Measurements from ENCODE around the gene HDAC9. TPM values are rescaled to one million over a fixed set of nuclear protein-coding genes. Genes with fewer than 3 reads are reported as not detected.

HDAC9 gene
- total RNA-seq, 1 experiment from 2014 or later = 14.7 TPM

DNA sequence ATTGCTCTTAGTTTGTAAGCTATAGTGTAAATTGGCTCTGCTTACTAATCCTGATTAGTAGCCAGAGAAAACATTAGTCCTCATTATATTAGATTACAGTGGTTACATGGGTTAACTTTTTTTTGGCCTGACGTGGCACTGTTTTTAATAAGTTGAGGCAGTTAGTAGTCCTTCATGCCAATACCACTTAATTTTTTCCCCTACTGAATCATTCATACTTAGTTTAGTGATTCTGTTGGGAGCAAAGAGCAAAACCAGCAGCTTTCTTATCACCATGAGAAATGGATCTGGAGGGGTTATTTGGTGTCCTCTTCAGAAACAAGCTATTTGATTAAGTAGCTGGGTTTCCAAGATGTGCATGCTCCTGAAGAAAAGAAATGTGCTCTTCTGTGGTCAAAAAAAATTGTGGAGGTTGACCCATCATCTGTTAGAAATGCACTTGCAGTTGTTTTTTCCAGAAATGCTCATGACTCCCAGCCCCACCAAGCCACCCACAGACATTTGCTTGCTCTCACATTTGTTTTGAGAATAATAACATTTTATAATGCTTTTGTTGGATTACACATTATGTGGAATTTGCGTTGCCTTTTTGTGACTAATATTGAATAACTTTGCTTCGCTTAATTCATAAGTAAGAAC lies 258.5 kb downstream of the HDAC9 start:
- Histone ChIP-seq H3F3A (ENCODE audit: insufficient read depth, low read depth) (no peaks in the 10 kb centered on the region), H2AFZ (no peak overlapping the region; the same call in 1 of the 2 replicates), H4K20me1 (ENCODE audit: insufficient read depth) (no peaks in the 10 kb centered on the region), H3K79me2 (ENCODE audit: low read depth) (no peaks in the 10 kb centered on the region), H3K27ac (no peak overlapping the region), H3K4me1 (replicated peaks; ENCODE audit: insufficient read depth) (no peaks in the 10 kb centered on the region), H3K9me3 (ENCODE audit: insufficient read depth, low read depth) (no peaks in the 10 kb centered on the region), H3K9me2 (ENCODE audit: insufficient read depth) (no peaks in the 10 kb centered on the region; the same call in 1 of the 2 replicates), H3K27me3 (ENCODE audit: insufficient read depth, low read depth) (no peaks in the 10 kb centered on the region), H3K36me3 (ENCODE audit: low read depth) (no peaks in the 10 kb centered on the region), H3K4me2 (no peak overlapping the region), H3K4me3 (no peak overlapping the region)
- intact Hi-C loops (cut with micrococcal nuclease; ENCODE audit: unreplicated experiment) = loop anchor here (5.0 kb wide), 1 partner anchor 223 kb away; no protein-coding TSS in a partner anchor
- POLR2A ChIA-PET (ENCODE audit: unreplicated experiment) = no interaction called here
- CTCF ChIA-PET = interaction anchor here (0.6 kb wide), 1 partner anchor 88 kb away, joined by 3 read pairs; no protein-coding TSS in a partner anchor
- TF ChIP-seq, protein P1, sequence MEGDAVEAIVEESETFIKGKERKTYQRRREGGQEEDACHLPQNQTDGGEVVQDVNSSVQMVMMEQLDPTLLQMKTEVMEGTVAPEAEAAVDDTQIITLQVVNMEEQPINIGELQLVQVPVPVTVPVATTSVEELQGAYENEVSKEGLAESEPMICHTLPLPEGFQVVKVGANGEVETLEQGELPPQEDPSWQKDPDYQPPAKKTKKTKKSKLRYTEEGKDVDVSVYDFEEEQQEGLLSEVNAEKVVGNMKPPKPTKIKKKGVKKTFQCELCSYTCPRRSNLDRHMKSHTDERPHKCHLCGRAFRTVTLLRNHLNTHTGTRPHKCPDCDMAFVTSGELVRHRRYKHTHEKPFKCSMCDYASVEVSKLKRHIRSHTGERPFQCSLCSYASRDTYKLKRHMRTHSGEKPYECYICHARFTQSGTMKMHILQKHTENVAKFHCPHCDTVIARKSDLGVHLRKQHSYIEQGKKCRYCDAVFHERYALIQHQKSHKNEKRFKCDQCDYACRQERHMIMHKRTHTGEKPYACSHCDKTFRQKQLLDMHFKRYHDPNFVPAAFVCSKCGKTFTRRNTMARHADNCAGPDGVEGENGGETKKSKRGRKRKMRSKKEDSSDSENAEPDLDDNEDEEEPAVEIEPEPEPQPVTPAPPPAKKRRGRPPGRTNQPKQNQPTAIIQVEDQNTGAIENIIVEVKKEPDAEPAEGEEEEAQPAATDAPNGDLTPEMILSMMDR (conservative IDR thresholded peaks at IDR 0.05) = no peak
- no peak for TF ChIP-seq EZH2 (IDR thresholded peaks at IDR 0.05; ENCODE audit: low read depth)
- DNase-seq = peak in 1 of 2 experiments; percentile 9
- BruUV-seq (replicated peaks) = no TSS peak

DNA sequence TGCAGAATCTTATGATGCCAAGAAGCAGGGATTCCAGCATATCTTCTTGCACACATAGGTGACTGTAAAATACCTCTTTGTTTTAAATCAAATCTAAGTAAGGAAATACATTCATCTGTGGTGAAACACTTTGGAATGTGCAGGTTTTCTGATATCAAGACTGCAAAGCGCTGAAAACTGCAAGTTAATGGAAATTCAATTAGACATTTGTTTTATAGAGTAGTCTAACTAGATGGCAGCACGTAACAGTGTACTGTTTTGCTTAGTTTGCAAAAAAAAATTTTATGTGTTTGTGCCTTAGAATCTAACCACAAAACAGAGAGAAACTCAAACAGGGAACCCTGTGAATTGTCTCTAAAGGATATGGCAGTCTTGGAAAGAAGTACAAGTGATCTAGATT lies 259.2 kb downstream of the HDAC9 start:
- H3K4me3 ChIP-seq = no peak overlapping the region
- CTCF ChIA-PET = interaction anchor here (0.6 kb wide), 1 partner anchor 89 kb away, joined by 3 read pairs; no protein-coding TSS in a partner anchor
- H3K4me2 ChIP-seq = no peak overlapping the region
- POLR2A ChIA-PET (ENCODE audit: unreplicated experiment) = no interaction called here
- no peak overlapping the region; the same call in 1 of the 2 replicates for H2AFZ ChIP-seq
- no peaks in the 10 kb centered on the region for H3K4me1 ChIP-seq (replicated peaks; ENCODE audit: insufficient read depth)
- H3K27me3 ChIP-seq (ENCODE audit: insufficient read depth, low read depth) = no peaks in the 10 kb centered on the region
- no peaks in the 10 kb centered on the region for H4K20me1 ChIP-seq (ENCODE audit: insufficient read depth)
- no peaks in the 10 kb centered on the region for H3K36me3 ChIP-seq (ENCODE audit: low read depth)
- no peak for TF ChIP-seq EZH2 (IDR thresholded peaks at IDR 0.05; ENCODE audit: low read depth)
- TF ChIP-seq, protein P1 (conservative IDR thresholded peaks at IDR 0.05) = no peak
- no TSS peak for BruUV-seq (replicated peaks)
- intact Hi-C loops (cut with micrococcal nuclease; ENCODE audit: unreplicated experiment) = loop anchor here (5.0 kb wide), 1 partner anchor 223 kb away; no protein-coding TSS in a partner anchor
- H3K79me2 ChIP-seq (ENCODE audit: low read depth) = no peaks in the 10 kb centered on the region
- DNase-seq = peak in 1 of 2 experiments; percentile 29
- no peaks in the 10 kb centered on the region for H3K9me3 ChIP-seq (ENCODE audit: insufficient read depth, low read depth)
- no peak overlapping the region for H3K27ac ChIP-seq
- no peaks in the 10 kb centered on the region for H3F3A ChIP-seq (ENCODE audit: insufficient read depth, low read depth)
- no peaks in the 10 kb centered on the region; the same call in 1 of the 2 replicates for H3K9me2 ChIP-seq (ENCODE audit: insufficient read depth)

DNA sequence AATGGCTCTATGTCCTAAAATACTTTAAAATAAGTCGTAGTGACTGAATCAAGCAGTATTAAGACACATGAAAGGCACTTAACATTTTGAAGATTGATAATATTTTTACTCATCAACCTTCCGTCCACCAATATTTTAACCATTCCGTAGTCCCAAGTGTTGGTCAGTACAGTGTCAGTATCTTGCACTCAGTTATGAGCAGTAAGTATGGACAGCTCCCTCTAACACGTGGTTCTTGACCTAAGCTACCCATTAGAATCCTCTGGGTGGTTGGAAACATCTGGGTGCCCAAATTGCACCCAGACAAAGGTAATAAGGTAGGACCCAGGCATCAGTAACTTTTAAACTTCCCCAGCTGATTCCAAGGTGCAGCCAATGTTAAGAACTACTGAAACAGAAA lies 260.2 kb downstream of the HDAC9 start:
- peak overlapping the region; percentile 39; the same call in 1 of the 2 replicates for H2AFZ ChIP-seq
- TF ChIP-seq, protein P1 (conservative IDR thresholded peaks at IDR 0.05) = no peak
- TF ChIP-seq EZH2 (IDR thresholded peaks at IDR 0.05; ENCODE audit: low read depth) = no peak
- no peak overlapping the region for H3K4me3 ChIP-seq
- no peaks in the 10 kb centered on the region for H3F3A ChIP-seq (ENCODE audit: insufficient read depth, low read depth)
- no peaks in the 10 kb centered on the region for H3K4me1 ChIP-seq (replicated peaks; ENCODE audit: insufficient read depth)
- no peaks in the 10 kb centered on the region for H3K27me3 ChIP-seq (ENCODE audit: insufficient read depth, low read depth)
- no peaks in the 10 kb centered on the region for H3K79me2 ChIP-seq (ENCODE audit: low read depth)
- H3K27ac ChIP-seq = no peak overlapping the region
- BruUV-seq (replicated peaks) = no TSS peak
- CTCF ChIA-PET = no interaction called here
- H3K9me3 ChIP-seq (ENCODE audit: insufficient read depth, low read depth) = no peaks in the 10 kb centered on the region
- no peaks in the 10 kb centered on the region; the same call in 1 of the 2 replicates for H3K9me2 ChIP-seq (ENCODE audit: insufficient read depth)
- peak in 1 of 2 experiments; percentile 28 for DNase-seq
- no peaks in the 10 kb centered on the region for H3K36me3 ChIP-seq (ENCODE audit: low read depth)
- POLR2A ChIA-PET (ENCODE audit: unreplicated experiment) = no interaction called here
- H4K20me1 ChIP-seq (ENCODE audit: insufficient read depth) = no peaks in the 10 kb centered on the region
- intact Hi-C loops (cut with micrococcal nuclease; ENCODE audit: unreplicated experiment) = no loop called here
- H3K4me2 ChIP-seq = no peak overlapping the region

Measured in PC-9 (cell line).